Pancreas (tissue), 10 donors: ENCODE results near the gene LRIG1. TPM values are rescaled to one million over a fixed set of nuclear protein-coding genes. Genes with fewer than 3 reads are reported as not detected.

Experiments used
- ATAC-seq, 4 donors: fragments of 200-7000 bp; cut with Tn5 transposase; one replicate each; pipeline versions ENCODE4 v1.8.0 to v1.9.1; 2020; ENCODE audit warnings: mild to moderate bottlenecking in 4 of 4, moderate library complexity in 4 of 4
- DNase-seq, 6 donors: peaks; one replicate each; pipeline ENCODE4 v3.0.0-alpha.2; 2020
- FAIRE-seq: peaks from 2 replicates; lab custom pipeline; 2012; peaks lifted over from hg19 to GRCh38; lab: Jason Lieb, UNC
- H3K27ac ChIP-seq, 4 donors: fragments of 200-600 bp; sonication (generic); 1 replicate in 3 of 4; 2 replicates in 1 of 4; pipeline versions ENCODE4 v1.5.0 to v1.8.0; 2020
- H3K27me3 ChIP-seq, 4 donors: fragments of 200-600 bp; one replicate each; pipeline ENCODE4 v1.8.0; 2021
- H3K36me3 ChIP-seq, 3 donors: fragments of 200-600 bp; sonication (generic) in 1 of 3; one replicate each; pipeline versions ENCODE4 v1.5.0 to v1.8.0; 2020 to 2021
- H3K4me1 ChIP-seq, 3 donors: fragments of 200-600 bp; one replicate each; pipeline ENCODE4 v1.8.0; 2021
- H3K4me3 ChIP-seq, 4 donors: fragments of 200-600 bp; sonication (generic) in 2 of 4; one replicate each; pipeline versions ENCODE4 v1.5.0 to v1.8.0; 2020 to 2021
- H3K9me3 ChIP-seq, 4 donors: fragments of 200-600 bp; one replicate each; pipeline ENCODE4 v1.8.0; 2021
- WGBS, 2 donors: extraction: QIAGEN DNeasy Blood & Tissue Kit; methylation state at CpG; one replicate each; pipeline ENCODE4 v1.1.7; 2013; 5-methylcytosine and 5-hydroxymethylcytosine counted together
- intact Hi-C, 3 donors: fragments of 100-400 bp; cut with DNase I; formaldehyde crosslinking; loops; one replicate each; pipeline versions ENCODE4 v1.11.1 to v1.14.2; 2022
- polyA plus RNA-seq, 2 donors: library from polyadenylated mRNA; stranded (reverse); fragments of 200-250 nt; gene quantifications; one replicate each; pipeline ENCODE4 v1.2.3, GENCODE V29; 2013
- total RNA-seq, 6 donors: library from RNA; stranded (reverse); fragmentation: NEBNext Ultra II Directional in 4 of 6; extraction: Animal tissue kit (Norgen Biotek cat#: 25700) in 4 of 6; gene quantifications; one replicate each; pipeline versions ENCODE4 v1.2.1 to v1.2.4, GENCODE V29; 2021 to 2023
- TF ChIP-seq, protein P1 (sequence below), 4 donors: fragments of 200-600 bp; sonication (generic) in 3 of 4; IDR thresholded peaks; one replicate each; pipeline versions ENCODE4 v1.5.0 to v1.8.0; 2021; ENCODE audit warnings: antibody characterized with exemption in 4 of 4
- donor health status: healthy with polysubstance abuse.
- donor health status: DM: no; HTN: no; CAD: no; lungs with moderate emphysema.
- donor health status: DM: no; HTN: no; CAD: no.
- donor health status: control.
- donor health status: control.
- donor health status: Bipolar disorder and iron deficiency.
- donor health status: DM: yes; HTN: yes; CAD: no.
- donor health status: DM: no; HTN: no; CAD: no.
- donor health status: DM: no; HTN: no; CAD: no.
- donor health status: DM: yes; HTN: yes; CAD: no.

Gene LRIG1
- total and polyA plus RNA-seq, 8 donors, result 32.7 to 104 (median 68.0) TPM

GRCh38 chr3:66483006-66483405 lies 17.8 kb downstream of the LRIG1 start:
- peak; percentile 44 to 62 (median 55) for ATAC-seq
- 5 to 10% methylated on average over 4 of the region's 4 CpGs for WGBS, 2 donors
- Histone ChIP-seq H3K4me1 (peaks cover 73 to 92% (median 80%) of the 10 kb centered on the region in 3 donors), H3K9me3 (no peaks in the 10 kb centered on the region), H3K4me3 (no peak overlapping the region), H3K36me3 (no peaks in the 10 kb centered on the region), H3K27me3 (no peaks in the 10 kb centered on the region), H3K27ac (peak overlapping the region; percentile 51 to 86 (median 72))
- intact Hi-C loops, result no loop called here
- TF ChIP-seq, protein P1, sequence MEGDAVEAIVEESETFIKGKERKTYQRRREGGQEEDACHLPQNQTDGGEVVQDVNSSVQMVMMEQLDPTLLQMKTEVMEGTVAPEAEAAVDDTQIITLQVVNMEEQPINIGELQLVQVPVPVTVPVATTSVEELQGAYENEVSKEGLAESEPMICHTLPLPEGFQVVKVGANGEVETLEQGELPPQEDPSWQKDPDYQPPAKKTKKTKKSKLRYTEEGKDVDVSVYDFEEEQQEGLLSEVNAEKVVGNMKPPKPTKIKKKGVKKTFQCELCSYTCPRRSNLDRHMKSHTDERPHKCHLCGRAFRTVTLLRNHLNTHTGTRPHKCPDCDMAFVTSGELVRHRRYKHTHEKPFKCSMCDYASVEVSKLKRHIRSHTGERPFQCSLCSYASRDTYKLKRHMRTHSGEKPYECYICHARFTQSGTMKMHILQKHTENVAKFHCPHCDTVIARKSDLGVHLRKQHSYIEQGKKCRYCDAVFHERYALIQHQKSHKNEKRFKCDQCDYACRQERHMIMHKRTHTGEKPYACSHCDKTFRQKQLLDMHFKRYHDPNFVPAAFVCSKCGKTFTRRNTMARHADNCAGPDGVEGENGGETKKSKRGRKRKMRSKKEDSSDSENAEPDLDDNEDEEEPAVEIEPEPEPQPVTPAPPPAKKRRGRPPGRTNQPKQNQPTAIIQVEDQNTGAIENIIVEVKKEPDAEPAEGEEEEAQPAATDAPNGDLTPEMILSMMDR (IDR thresholded peaks at IDR 0.05), result no peak
- peak in 5 of 6 donors; percentile 61 to 76 (median 62) for DNase-seq
- no peak for FAIRE-seq

DNA sequence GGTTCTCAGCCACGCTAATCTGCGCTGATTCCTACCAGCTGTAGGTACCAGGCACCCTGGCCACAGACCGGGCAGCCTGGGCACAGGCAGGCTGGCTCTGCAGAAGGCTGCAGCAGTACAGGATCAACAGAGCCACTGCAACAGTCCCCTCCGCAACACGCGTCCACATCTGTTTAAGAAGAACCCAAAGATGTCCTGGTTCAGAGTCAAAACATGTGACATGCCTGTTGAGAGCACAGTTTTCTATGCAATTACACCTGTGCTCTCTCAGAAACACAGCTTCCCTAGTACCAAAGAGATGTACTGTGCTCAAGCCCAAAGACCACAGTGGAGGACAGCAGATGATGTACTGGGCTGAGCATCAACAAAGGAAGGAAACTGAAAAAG lies 18.8 kb downstream of the LRIG1 start:
- Histone ChIP-seq H3K4me3 (peak overlapping the region in 2 of 4 donors; percentile 3 to 6), H3K36me3 (no peaks in the 10 kb centered on the region), H3K9me3 (no peaks in the 10 kb centered on the region), H3K27me3 (no peaks in the 10 kb centered on the region), H3K4me1 (peaks cover 77 to 99% (median 86%) of the 10 kb centered on the region in 3 donors), H3K27ac (peak overlapping the region; percentile 6 to 86 (median 61))
- ATAC-seq (peak in 2 of 4 donors; percentile 14 to 15), DNase-seq (peak in 1 of 6 donors; percentile 59), FAIRE-seq (no peak)
- intact Hi-C loops, result no loop called here
- 16 to 24% methylated on average over 6 of the region's 6 CpGs for WGBS, 2 donors
- TF ChIP-seq, protein P1 (IDR thresholded peaks at IDR 0.05), result no peak

GRCh38 chr3:66481071-66482017 lies 19.5 kb downstream of the LRIG1 start:
- peak; percentile 35 to 69 (median 53) for ATAC-seq
- peak in 3 of 6 donors; percentile 55 to 67 (median 59) for DNase-seq
- Histone ChIP-seq H3K4me3 (peak overlapping the region in 2 of 4 donors; percentile 3 to 6), H3K27me3 (no peaks in the 10 kb centered on the region), H3K9me3 (no peaks in the 10 kb centered on the region), H3K36me3 (no peaks in the 10 kb centered on the region), H3K27ac (peak overlapping the region; percentile 6 to 86 (median 61)), H3K4me1 (peaks cover 82 to 99% (median 88%) of the 10 kb centered on the region in 3 donors)
- 7 to 8% methylated on average over 13 of the region's 13 CpGs for WGBS, 2 donors
- TF ChIP-seq, protein P1 (IDR thresholded peaks at IDR 0.05), result no peak
- intact Hi-C loops, result no loop called here
- FAIRE-seq, result no peak

GRCh38 chr3:66480666-66481065 lies 20.2 kb downstream of the LRIG1 start:
- H3K27me3 ChIP-seq, result no peaks in the 10 kb centered on the region
- no peak for ATAC-seq
- no peaks in the 10 kb centered on the region for H3K9me3 ChIP-seq
- intact Hi-C loops, result no loop called here
- peak overlapping the region in 3 of 4 donors; percentile 29 to 86 (median 82) for H3K27ac ChIP-seq
- no peak overlapping the region for H3K4me3 ChIP-seq
- TF ChIP-seq, protein P1 (IDR thresholded peaks at IDR 0.05), result no peak
- FAIRE-seq, result no peak
- DNase-seq, result no peak
- H3K4me1 ChIP-seq, result peaks cover 85 to 99% (median 89%) of the 10 kb centered on the region in 3 donors
- no peaks in the 10 kb centered on the region for H3K36me3 ChIP-seq
- 46 to 47% methylated on average over 2 of the region's 2 CpGs for WGBS, 2 donors
